Heart right ventricle (tissue), 16 donors: Measurements from ENCODE around the gene PLEKHN1. TPM values are rescaled to one million over a fixed set of nuclear protein-coding genes. Genes with fewer than 3 reads are reported as not detected.

ENCODE experiments used
- ATAC-seq, 8 donors: fragments of 200-7000 bp; cut with Tn5 transposase; one replicate each; pipeline ENCODE4 v1.9.1; 2020; ENCODE audit warnings: mild to moderate bottlenecking in 8 of 8, moderate library complexity in 8 of 8, moderate number of reproducible peaks in 1 of 8
- DNase-seq, 2 donors: peaks; one replicate each; pipeline ENCODE4 v3.0.0-alpha.2; 2020
- H3K27ac ChIP-seq, 10 donors: fragments of 200-600 bp; sonication (generic) in 2 of 10; one replicate each; pipeline versions ENCODE4 v1.5.0 to v1.8.0; 2020 to 2022; ENCODE audit warnings: mild to moderate bottlenecking in 3 of 10
- H3K27me3 ChIP-seq, 7 donors: fragments of 200-600 bp; one replicate each; pipeline ENCODE4 v1.8.0; 2021 to 2022; ENCODE audit warnings: mild to moderate bottlenecking in 2 of 7
- H3K36me3 ChIP-seq, 9 donors: fragments of 200-600 bp; sonication (generic) in 1 of 9; one replicate each; pipeline versions ENCODE4 v1.5.0 to v1.8.0; 2020 to 2022; ENCODE audit warnings: mild to moderate bottlenecking in 2 of 9
- H3K4me1 ChIP-seq, 9 donors: fragments of 200-600 bp; sonication (generic) in 1 of 9; one replicate each; pipeline versions ENCODE4 v1.5.0 to v1.8.0; 2020 to 2022; ENCODE audit warnings: mild to moderate bottlenecking in 4 of 9
- H3K4me3 ChIP-seq, 10 donors: fragments of 200-600 bp; sonication (generic) in 2 of 10; one replicate each; pipeline versions ENCODE4 v1.5.0 to v1.8.0; 2020 to 2022; ENCODE audit warnings: mild to moderate bottlenecking in 7 of 10, moderate library complexity in 2 of 10
- H3K9me3 ChIP-seq, 11 donors: fragments of 200-600 bp in 10 of 11; sonication (generic) in 2 of 11; one replicate each; pipeline versions ENCODE4 v1.5.0 to v1.8.0; 2013 to 2022; ENCODE audit warnings: mild to moderate bottlenecking in 2 of 11, control low read depth in 1 of 11, moderate library complexity in 1 of 11
- CTCF ChIP-seq, 9 donors: fragments of 200-600 bp; sonication (generic) in 2 of 9; IDR thresholded peaks; one replicate each; pipeline versions ENCODE4 v1.5.0 to v1.8.0; 2021 to 2022; ENCODE audit warnings: antibody characterized with exemption in 9 of 9, mild to moderate bottlenecking in 5 of 9, moderate library complexity in 1 of 9
- WGBS, 2 donors: extraction: QIAGEN DNeasy Blood & Tissue Kit; methylation state at CpG; one replicate each; pipeline ENCODE4 v1.1.7; 2013; ENCODE audit warnings: inconsistent platforms in 1 of 2; 5-methylcytosine and 5-hydroxymethylcytosine counted together
- intact Hi-C, 10 donors: fragments of 100-400 bp; cut with DNase I; formaldehyde crosslinking; loops; one replicate each; pipeline versions ENCODE4 v1.11.1 to v1.14.2; 2022
- polyA plus RNA-seq, 2 donors: library from polyadenylated mRNA; stranded (reverse); fragments of 200-250 nt; gene quantifications; one replicate each; pipeline ENCODE4 v1.2.3, GENCODE V29; 2013
- total RNA-seq, 10 donors: library from RNA; stranded (reverse); fragmentation: NEBNext Ultra II Directional in 3 of 10; extraction: Animal tissue kit (Norgen Biotek cat#: 25700) in 3 of 10; gene quantifications; one replicate each; pipeline versions ENCODE4 v1.2.1 to v1.2.4, GENCODE V29; 2021 to 2023
- donor health status: Arrhythmogenic right ventricular cardiomyopathy.
- donor health status: ischemic (EF 13 %, LVEDD 7.1; RV severe dilation, severe dysfunction).
- donor health status: healthy with polysubstance abuse.
- donor health status: DM: no; HTN: yes; CAD: no.
- donor health status: DM: no; HTN: no; CAD: no.
- donor health status: ischemic (EF 25% LVEDD 6.9; RV normal size, moderate dysfunction).
- donor health status: ischemic (EF 25% LVEDD 5.7; RV mildly dilated, moderate dysfunction).
- donor health status: healthy.
- donor health status: DM: yes; HTN: yes; CAD: no.
- donor health status: Ischemic cardiomyopathy.
- donor health status: ischemic (EF 35%, LVEDD 5.7; RV mildly dilated, moderate dysfunction).
- donor health status: nonischemic (EF 11% LVEDD 7.7; RV severe dilation, severe dysfunction).
- donor health status: DM: yes; HTN: yes; CAD: no.
- donor health status: PGD.
- donor health status: ischemic (EF 29% LVEDD 5.4; RV normal size, mild dysfunction).
- donor health status: nonischemic (EF 23%, LVEDD 6.1; RV moderate dilation, normal function).

The PLEKHN1 gene
- total and polyA plus RNA-seq, 12 donors, result 0.13 to 0.37 (median 0.29) TPM; not detected in 8

DNA sequence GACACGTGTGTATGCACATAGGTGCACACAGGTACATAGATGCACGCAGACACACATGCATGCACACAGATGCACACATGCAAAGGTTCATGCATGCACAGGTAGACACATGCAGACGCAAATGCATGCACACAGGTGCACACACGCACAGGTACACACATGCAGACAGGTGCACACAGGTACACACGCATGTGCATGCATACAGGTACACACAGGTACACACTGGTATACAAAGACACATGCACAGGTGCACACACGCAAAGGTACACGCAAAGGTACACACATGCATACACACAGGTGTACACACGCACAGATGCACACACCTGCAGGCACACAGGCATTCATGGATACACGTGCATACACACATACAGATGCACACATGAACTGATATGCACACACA lies 16.0 kb upstream of the PLEKHN1 start:
- H3K4me3 ChIP-seq, result no peak overlapping the region
- no peak for TF ChIP-seq CTCF (IDR thresholded peaks at IDR 0.05)
- intact Hi-C loops, result loop anchor here in 2 of 10 donors (10.0 kb wide), 1 partner anchor 45 kb away; no protein-coding TSS in a partner anchor
- H3K36me3 ChIP-seq, result peaks cover 0 to 100% (median 65%) of the 10 kb centered on the region in 9 donors
- DNase-seq, result no peak
- no peak for ATAC-seq
- H3K27ac ChIP-seq, result no peak overlapping the region
- H3K27me3 ChIP-seq, result no peaks in the 10 kb centered on the region
- no peaks in the 10 kb centered on the region for H3K9me3 ChIP-seq
- 85 to 95% methylated on average over 9 of the region's 9 CpGs for WGBS, 2 donors
- no peaks in the 10 kb centered on the region for H3K4me1 ChIP-seq

DNA sequence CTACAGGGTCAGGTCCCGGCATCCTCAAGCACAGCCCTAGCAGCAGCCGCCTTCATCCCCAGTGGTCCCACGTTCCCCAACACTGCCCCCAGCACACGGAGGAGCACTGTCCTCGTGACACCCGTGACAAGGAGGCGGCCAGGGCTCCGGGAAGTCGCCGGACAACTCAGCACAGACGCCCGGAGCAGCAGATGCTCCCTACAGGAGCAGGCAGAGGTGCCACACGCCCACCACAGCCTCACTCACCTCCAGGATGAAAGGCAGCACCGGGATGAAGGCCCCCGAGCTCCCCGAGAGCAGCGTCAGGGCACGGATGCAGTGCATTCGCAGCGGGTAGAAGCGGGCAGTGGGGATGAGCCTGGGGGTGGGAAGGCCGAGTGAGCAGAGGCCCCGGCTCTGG lies 15.4 kb upstream of the PLEKHN1 start:
- Histone ChIP-seq H3K27ac (no peak overlapping the region), H3K36me3 (peaks cover 0 to 100% (median 64%) of the 10 kb centered on the region in 9 donors), H3K27me3 (no peaks in the 10 kb centered on the region), H3K9me3 (no peaks in the 10 kb centered on the region), H3K4me3 (no peak overlapping the region), H3K4me1 (no peaks in the 10 kb centered on the region)
- TF ChIP-seq CTCF (IDR thresholded peaks at IDR 0.05), result no peak
- DNase-seq, result no peak
- 93 to 95% methylated on average over 23 of the region's 23 CpGs for WGBS, 2 donors
- ATAC-seq, result no peak
- intact Hi-C loops, result loop anchor here in 2 of 10 donors (10.0 kb wide), 1 partner anchor 46 kb away; no protein-coding TSS in a partner anchor

- Histone ChIP-seq H3K36me3 (peaks cover 0 to 100% (median 60%) of the 10 kb centered on the region in 9 donors), H3K27ac (no peak overlapping the region), H3K9me3 (no peaks in the 10 kb centered on the region), H3K27me3 (no peaks in the 10 kb centered on the region), H3K4me1 (no peaks in the 10 kb centered on the region), H3K4me3 (no peak overlapping the region)
- WGBS, 2 donors, result 66 to 68% methylated on average over 6 of the region's 6 CpGs
- intact Hi-C loops, result loop anchor here in 2 of 10 donors (10.0 kb wide), 1 partner anchor 47 kb away; no protein-coding TSS in a partner anchor
- TF ChIP-seq CTCF (IDR thresholded peaks at IDR 0.05), result peak in 3 of 9 donors; percentile 18 to 31 (median 19)
- no peak for ATAC-seq
- DNase-seq, result no peak
These were observed 14.9 kb upstream of the PLEKHN1 start for GRCh38 chr1:951364-951763.

- Histone ChIP-seq H3K4me1 (peaks cover 0 to 5% (median 2%) of the 10 kb centered on the region in 9 donors), H3K4me3 (no peak overlapping the region), H3K36me3 (peaks cover 0 to 100% (median 59%) of the 10 kb centered on the region in 9 donors), H3K9me3 (no peaks in the 10 kb centered on the region), H3K27ac (no peak overlapping the region), H3K27me3 (no peaks in the 10 kb centered on the region)
- no peak for TF ChIP-seq CTCF (IDR thresholded peaks at IDR 0.05)
- no peak for ATAC-seq
- 93 to 94% methylated on average over 15 of the region's 15 CpGs for WGBS, 2 donors
- intact Hi-C loops, result loop anchor here in 2 of 10 donors (10.0 kb wide), 1 partner anchor 47 kb away; no protein-coding TSS in a partner anchor
- DNase-seq, result no peak
These were observed 14.1 kb upstream of the PLEKHN1 start for GRCh38 chr1:952201-952600.
